ENCODE measurements around the gene RARB. TPM values are rescaled to one million over a fixed set of nuclear protein-coding genes. Genes with fewer than 3 reads are reported as not detected.

RARB gene
- polyA plus RNA-seq, 1 donor from 2014 or later: 0.21 TPM

GRCh38 chr3:25465266-25465860, 37.3 kb downstream of the RARB start:
- Mint-ChIP-seq H3K4me3 (no peak overlapping the region), H3K36me3 (peaks cover 2% of the 10 kb centered on the region), H3K27me3 (no peaks in the 10 kb centered on the region), H3K9me3 (peaks cover 0 to 2% (median 0%) of the 10 kb centered on the region in 3 donors), H3K4me1 (peaks cover 0 to 3% (median 0%) of the 10 kb centered on the region in 3 donors), H3K27ac (no peak overlapping the region)

- Mint-ChIP-seq H3K4me3 (no peak overlapping the region), H3K9me3 (peaks cover 0 to 2% (median 0%) of the 10 kb centered on the region in 3 donors), H3K4me1 (peaks cover 0 to 5% (median 0%) of the 10 kb centered on the region in 3 donors), H3K27me3 (peaks cover 2% of the 10 kb centered on the region), H3K27ac (no peak overlapping the region), H3K36me3 (no peaks in the 10 kb centered on the region)
Measured at GRCh38 chr3:25468866-25469319, 40.8 kb downstream of the RARB start.

- Mint-ChIP-seq H3K36me3 (no peaks in the 10 kb centered on the region), H3K9me3 (peaks cover 0 to 2% (median 0%) of the 10 kb centered on the region in 3 donors)
Measured at GRCh38 chr3:25469558-25469957, 41.5 kb downstream of the RARB start.

GRCh38 chr3:25471081-25471768, 43.2 kb downstream of the RARB start:
- Mint-ChIP-seq H3K27me3 (peaks cover 2% of the 10 kb centered on the region), H3K9me3 (peaks cover 0 to 2% (median 0%) of the 10 kb centered on the region in 3 donors), H3K27ac (no peak overlapping the region), H3K36me3 (no peaks in the 10 kb centered on the region), H3K4me3 (no peak overlapping the region), H3K4me1 (peaks cover 0 to 5% (median 0%) of the 10 kb centered on the region in 3 donors)

More at GRCh38 chr3:25469558-25469957, 41.5 kb downstream of the RARB start:
- peaks cover 0 to 5% (median 0%) of the 10 kb centered on the region in 3 donors for H3K4me1 Mint-ChIP-seq
- no peak overlapping the region for H3K27ac Mint-ChIP-seq
- no peak overlapping the region for H3K4me3 Mint-ChIP-seq
- peaks cover 2% of the 10 kb centered on the region for H3K27me3 Mint-ChIP-seq

GRCh38 chr3:25472153-25472552, 44.1 kb downstream of the RARB start:
- Mint-ChIP-seq H3K36me3 (no peaks in the 10 kb centered on the region), H3K27ac (no peak overlapping the region), H3K27me3 (peaks cover 2% of the 10 kb centered on the region), H3K9me3 (no peaks in the 10 kb centered on the region), H3K4me3 (no peak overlapping the region), H3K4me1 (peaks cover 0 to 5% (median 0%) of the 10 kb centered on the region in 3 donors)

- Mint-ChIP-seq H3K36me3 (no peaks in the 10 kb centered on the region), H3K9me3 (no peaks in the 10 kb centered on the region), H3K27ac (no peak overlapping the region), H3K27me3 (peaks cover 2% of the 10 kb centered on the region), H3K4me1 (peaks cover 0 to 5% (median 0%) of the 10 kb centered on the region in 3 donors), H3K4me3 (peak overlapping the region in 1 of 4 donors; percentile 1)
Measured at GRCh38 chr3:25472731-25473130, 44.7 kb downstream of the RARB start.

- no peaks in the 10 kb centered on the region for H3K9me3 Mint-ChIP-seq
- H3K27ac Mint-ChIP-seq: peak overlapping the region in 1 of 3 donors; percentile 51
- H3K36me3 Mint-ChIP-seq: no peaks in the 10 kb centered on the region
- peaks cover 0 to 5% (median 0%) of the 10 kb centered on the region in 3 donors for H3K4me1 Mint-ChIP-seq
- H3K27me3 Mint-ChIP-seq: peaks cover 2% of the 10 kb centered on the region
- H3K4me3 Mint-ChIP-seq: peak overlapping the region in 1 of 4 donors; percentile 1
Measured at GRCh38 chr3:25473246-25473645, 45.2 kb downstream of the RARB start.

- no peaks in the 10 kb centered on the region for H3K9me3 Mint-ChIP-seq
- peaks cover 0 to 5% (median 0%) of the 10 kb centered on the region in 3 donors for H3K4me1 Mint-ChIP-seq
- no peaks in the 10 kb centered on the region for H3K36me3 Mint-ChIP-seq
- no peak overlapping the region for H3K27ac Mint-ChIP-seq
- no peak overlapping the region for H3K4me3 Mint-ChIP-seq
- peaks cover 3% of the 10 kb centered on the region for H3K27me3 Mint-ChIP-seq
Measured at GRCh38 chr3:25474052-25474451, 46.0 kb downstream of the RARB start.

- no peak overlapping the region for H3K27ac Mint-ChIP-seq
- peaks cover 0 to 2% (median 0%) of the 10 kb centered on the region in 3 donors for H3K4me1 Mint-ChIP-seq
- no peaks in the 10 kb centered on the region for H3K36me3 Mint-ChIP-seq
- H3K4me3 Mint-ChIP-seq: no peak overlapping the region
- no peaks in the 10 kb centered on the region for H3K9me3 Mint-ChIP-seq
- H3K27me3 Mint-ChIP-seq: peaks cover 3% of the 10 kb centered on the region
Measured at GRCh38 chr3:25476639-25477038, 48.6 kb downstream of the RARB start.

GRCh38 chr3:25478211-25478757, 50.2 kb downstream of the RARB start:
- H3K9me3 Mint-ChIP-seq: no peaks in the 10 kb centered on the region
- peaks cover 1% of the 10 kb centered on the region for H3K27me3 Mint-ChIP-seq
- peak overlapping the region in 1 of 4 donors; percentile 41 for H3K4me3 Mint-ChIP-seq
- no peaks in the 10 kb centered on the region for H3K4me1 Mint-ChIP-seq
- H3K36me3 Mint-ChIP-seq: no peaks in the 10 kb centered on the region
- no peak overlapping the region for H3K27ac Mint-ChIP-seq

- H3K27ac Mint-ChIP-seq: no peak overlapping the region
- H3K4me3 Mint-ChIP-seq: no peak overlapping the region
- no peaks in the 10 kb centered on the region for H3K36me3 Mint-ChIP-seq
- peaks cover 1% of the 10 kb centered on the region for H3K27me3 Mint-ChIP-seq
- H3K9me3 Mint-ChIP-seq: no peaks in the 10 kb centered on the region
- no peaks in the 10 kb centered on the region for H3K4me1 Mint-ChIP-seq
Measured at GRCh38 chr3:25478964-25479726, 51.1 kb downstream of the RARB start.

GRCh38 chr3:25479727-25480010, 51.6 kb downstream of the RARB start:
- no peak overlapping the region for H3K27ac Mint-ChIP-seq
- no peaks in the 10 kb centered on the region for H3K4me1 Mint-ChIP-seq
- H3K36me3 Mint-ChIP-seq: no peaks in the 10 kb centered on the region
- no peaks in the 10 kb centered on the region for H3K9me3 Mint-ChIP-seq
- peaks cover 1% of the 10 kb centered on the region for H3K27me3 Mint-ChIP-seq
- no peak overlapping the region for H3K4me3 Mint-ChIP-seq

GRCh38 chr3:25480811-25481210, 52.7 kb downstream of the RARB start:
- Mint-ChIP-seq H3K36me3 (no peaks in the 10 kb centered on the region), H3K27ac (no peak overlapping the region), H3K9me3 (no peaks in the 10 kb centered on the region), H3K27me3 (peaks cover 1% of the 10 kb centered on the region), H3K4me1 (no peaks in the 10 kb centered on the region), H3K4me3 (no peak overlapping the region)

- Mint-ChIP-seq H3K27ac (no peak overlapping the region), H3K4me1 (no peaks in the 10 kb centered on the region), H3K4me3 (no peak overlapping the region), H3K36me3 (no peaks in the 10 kb centered on the region), H3K27me3 (peaks cover 1% of the 10 kb centered on the region), H3K9me3 (no peaks in the 10 kb centered on the region)
Measured at GRCh38 chr3:25481386-25481785, 53.3 kb downstream of the RARB start.

- H3K4me1 Mint-ChIP-seq: no peaks in the 10 kb centered on the region
- no peaks in the 10 kb centered on the region for H3K9me3 Mint-ChIP-seq
- H3K27ac Mint-ChIP-seq: no peak overlapping the region
- no peak overlapping the region for H3K4me3 Mint-ChIP-seq
- H3K27me3 Mint-ChIP-seq: peaks cover 1% of the 10 kb centered on the region
- no peaks in the 10 kb centered on the region for H3K36me3 Mint-ChIP-seq
Measured at GRCh38 chr3:25483456-25483855, 55.4 kb downstream of the RARB start.

All from IgD-negative memory B cell (primary cell).